Renal cortex interstitium (tissue), 11 donors: ENCODE data around the gene DNAJC30. TPM values are rescaled to one million over a fixed set of nuclear protein-coding genes. Genes with fewer than 3 reads are reported as not detected.
"Not testable (repeated sequence)": the region's sequence is repeated elsewhere in the genome, so short reads cannot be mapped to it uniquely, and the experiment has no call there.

Experiments
- DNase-seq, 11 donors: peaks; one replicate each; pipeline ENCODE4 v3.0.0-alpha.2; 2013; ENCODE audit warnings: low read depth in 9 of 11, low spot score in 4 of 11; ENCODE audit errors: extremely low read depth in 1 of 11
- polyA plus RNA-seq, 3 donors: library from polyadenylated mRNA; unstranded; fragments of 120-200 nt; gene quantifications; one replicate each; pipeline ENCODE4 v1.2.1, GENCODE V29; 2013; ENCODE audit not compliant: insufficient read length in 3 of 3

DNAJC30 gene
- polyA plus RNA-seq, 3 donors: 8.9 to 11.2 (median 10.9) TPM

DNA sequence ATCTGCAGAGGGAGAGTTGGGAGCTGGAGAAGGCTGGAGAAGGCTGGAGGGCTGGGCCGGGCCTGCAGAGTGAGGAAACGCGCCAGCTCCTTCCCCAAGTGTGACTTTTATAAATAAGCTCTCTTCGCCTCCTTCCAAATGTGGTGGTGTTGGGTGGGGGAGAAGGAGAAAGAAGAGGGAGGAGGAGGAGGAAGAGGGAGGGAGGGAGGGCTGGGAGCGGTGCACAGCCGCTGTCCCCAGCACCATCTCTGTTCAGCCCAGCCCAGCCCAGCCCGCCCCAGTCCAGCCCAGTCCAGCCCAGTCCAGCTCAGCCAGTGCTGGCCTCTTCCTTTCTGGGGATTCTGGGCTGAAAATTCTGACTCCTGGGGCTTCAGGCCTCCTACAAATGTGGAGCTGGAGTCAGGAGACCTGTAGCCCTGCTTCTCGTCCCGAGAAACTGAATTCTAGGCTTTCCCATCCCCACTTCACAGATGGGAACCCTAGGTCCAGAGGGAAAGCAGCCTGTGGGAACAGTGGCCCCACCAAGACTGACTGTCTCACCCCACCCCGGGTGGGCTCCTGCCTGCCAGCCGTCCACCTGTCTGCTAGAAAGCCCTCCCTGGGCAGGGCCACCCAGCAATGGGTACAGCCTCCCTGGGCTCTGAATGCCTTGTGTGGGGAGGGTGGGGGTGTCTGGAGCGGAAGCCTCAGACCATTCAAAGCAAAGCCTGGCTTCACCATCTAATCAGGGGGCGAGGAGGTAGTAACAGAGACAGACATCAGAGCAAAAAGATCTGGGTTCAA, 34.0 kb upstream of the DNAJC30 start:
- no peak for DNase-seq

DNA sequence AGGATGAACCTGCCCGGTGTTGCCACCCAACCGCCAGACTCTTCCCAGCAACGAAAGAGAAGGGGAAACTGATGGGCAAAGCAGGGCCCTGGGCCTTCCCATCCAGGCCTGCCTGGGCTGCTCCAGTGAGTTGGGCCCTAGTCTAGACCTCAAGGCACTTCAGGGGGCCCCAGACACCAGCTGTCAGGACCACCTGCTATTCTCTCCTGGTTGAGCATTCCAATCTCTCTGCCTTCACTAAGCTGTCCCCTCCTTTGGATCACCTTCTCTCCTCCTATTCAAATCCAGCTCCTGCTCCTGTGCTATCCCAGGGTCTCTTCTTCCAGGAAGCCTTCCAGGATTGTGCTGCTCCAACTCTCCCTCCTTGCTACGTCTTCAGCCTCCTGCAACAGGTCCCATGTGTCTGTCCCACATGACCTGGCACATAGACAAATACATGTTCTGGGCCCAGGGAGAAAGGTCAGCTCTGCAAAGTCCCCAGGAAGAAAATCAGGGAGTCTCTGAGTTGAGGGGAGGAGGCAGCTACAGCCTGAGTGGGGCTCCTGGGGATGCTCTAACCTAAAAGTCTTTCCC, 33.2 kb upstream of the DNAJC30 start:
- no peak for DNase-seq

DNA sequence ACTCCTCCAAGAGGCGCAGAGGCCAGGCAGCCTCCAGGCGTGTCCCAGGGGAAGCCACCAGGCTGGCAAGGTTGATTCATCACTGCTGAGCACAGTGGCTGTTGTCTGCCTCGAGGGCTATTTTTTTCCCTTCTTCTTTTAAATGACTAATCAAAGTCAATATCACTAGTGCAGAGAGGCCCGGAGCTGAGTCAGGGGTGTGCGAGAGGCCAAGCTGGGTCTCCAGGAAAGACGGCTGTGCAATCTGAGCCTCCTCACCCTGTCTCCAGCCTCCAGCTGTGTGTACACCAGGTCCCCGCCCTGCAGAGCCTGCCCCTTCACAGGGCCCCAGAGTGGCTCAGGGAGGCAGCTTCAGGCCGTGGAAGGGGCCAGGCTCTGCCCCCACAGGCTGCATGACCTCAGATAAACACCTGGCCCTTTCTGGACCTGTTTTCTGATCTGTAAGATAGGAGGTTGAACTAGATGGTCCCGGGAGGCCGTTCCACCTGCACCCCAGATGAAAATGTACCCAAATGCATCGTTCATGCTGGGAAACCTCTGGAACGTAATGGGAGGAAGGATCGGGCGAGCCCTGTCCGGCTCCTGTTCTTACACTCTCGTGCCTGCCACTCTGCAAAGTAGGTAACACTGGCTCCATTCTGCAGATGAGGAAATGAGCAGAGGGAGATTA, 32.5 kb upstream of the DNAJC30 start:
- DNase-seq: no peak

DNA sequence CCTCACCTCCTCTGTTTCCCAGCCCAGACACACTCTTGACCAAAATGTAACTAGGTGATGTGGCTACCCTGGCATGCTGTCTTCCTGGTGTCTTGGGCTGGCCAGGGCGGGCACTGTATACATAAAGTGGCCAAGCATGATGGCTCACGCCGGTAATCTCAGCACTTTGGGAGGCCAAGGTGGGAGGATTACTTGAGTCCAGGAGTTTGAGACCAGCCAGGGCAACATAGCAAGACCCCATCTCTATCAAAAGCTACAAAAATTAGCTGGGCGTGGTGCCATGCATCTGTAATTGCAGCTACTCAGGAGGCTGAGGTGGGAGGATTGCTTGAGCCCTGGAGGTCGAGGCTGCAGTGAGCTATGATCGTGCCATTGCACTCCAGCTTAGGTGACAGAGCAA, 30.1 kb upstream of the DNAJC30 start:
- not testable (repeated sequence) for DNase-seq

DNA sequence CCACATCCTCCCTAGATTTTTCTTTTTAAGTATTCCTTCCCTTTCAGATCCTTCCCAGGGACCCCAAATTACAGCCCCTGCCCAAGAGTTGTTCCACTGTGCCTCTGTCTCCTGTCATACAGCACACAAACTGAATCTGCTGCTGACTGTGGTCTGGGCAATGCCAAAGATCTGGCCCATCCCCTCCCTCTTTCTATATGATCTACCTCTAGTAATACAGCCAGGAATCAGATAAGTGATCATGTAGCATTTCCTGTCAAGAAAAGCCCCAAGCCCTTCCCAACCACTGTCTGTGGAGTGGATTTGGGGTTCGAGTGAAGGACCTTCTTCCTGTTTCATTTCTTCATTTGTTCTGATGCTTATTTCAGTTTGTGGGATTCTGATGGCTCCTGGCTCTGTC, 29.5 kb upstream of the DNAJC30 start:
- no peak for DNase-seq

DNA sequence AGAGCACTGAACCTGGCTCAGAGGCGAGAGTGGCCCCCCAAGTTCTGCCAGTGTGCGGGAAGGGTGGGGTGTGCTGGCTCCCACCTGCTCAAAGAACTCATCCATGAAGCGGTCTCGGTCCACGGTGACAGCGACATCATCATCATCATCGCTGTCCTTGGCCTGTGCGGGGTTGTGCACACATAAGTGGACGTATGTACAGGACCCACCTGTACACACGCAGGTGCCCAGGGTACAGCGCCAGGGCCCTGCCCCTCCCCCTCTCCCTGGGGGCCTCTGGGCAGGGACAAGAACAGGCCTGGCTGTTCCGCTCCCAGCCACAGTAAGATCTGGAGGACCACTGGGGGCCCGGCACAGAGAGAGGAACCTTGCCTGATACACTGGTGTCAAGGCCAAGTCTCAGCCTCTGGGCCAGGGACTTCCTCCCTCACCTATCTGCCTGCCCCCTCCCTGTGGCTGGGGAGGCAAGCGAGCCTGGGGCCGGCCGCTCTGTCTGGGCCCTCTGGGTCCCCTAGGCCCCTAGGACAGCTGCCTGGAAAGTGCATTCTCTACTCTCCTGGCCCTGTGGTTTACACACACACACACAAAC, 25.8 kb upstream of the DNAJC30 start:
- DNase-seq: no peak

DNA sequence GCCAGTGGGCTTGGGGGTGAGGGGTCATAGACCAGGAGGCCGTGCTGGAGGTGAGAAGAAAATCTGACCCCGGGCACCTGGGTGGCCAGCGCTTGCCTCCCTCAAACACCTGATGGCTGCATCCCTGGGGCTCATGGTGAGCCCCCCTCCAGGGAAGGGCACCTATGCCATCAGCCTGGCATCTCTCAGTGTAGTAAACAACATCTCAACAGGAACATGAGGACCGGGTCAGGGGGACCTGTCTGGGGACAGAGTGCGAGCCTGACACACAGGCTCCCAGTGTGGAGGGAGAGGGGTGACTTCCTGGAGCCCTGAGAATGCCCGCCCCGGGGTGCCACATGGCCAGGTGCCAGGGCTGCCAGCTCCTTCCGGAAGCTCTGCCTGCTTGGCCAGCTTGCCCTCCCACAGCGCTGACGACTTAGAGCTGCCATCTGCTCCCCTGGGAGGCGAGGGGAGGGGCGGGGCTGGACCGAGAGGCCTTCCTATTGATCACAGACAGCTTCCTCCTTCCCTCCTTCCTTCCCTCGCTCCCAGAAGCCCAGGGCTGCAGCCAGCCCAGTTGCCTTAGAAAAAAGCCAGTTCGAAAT, 23.9 kb upstream of the DNAJC30 start:
- DNase-seq: peak in 1 of 11 donors; percentile 34

DNA sequence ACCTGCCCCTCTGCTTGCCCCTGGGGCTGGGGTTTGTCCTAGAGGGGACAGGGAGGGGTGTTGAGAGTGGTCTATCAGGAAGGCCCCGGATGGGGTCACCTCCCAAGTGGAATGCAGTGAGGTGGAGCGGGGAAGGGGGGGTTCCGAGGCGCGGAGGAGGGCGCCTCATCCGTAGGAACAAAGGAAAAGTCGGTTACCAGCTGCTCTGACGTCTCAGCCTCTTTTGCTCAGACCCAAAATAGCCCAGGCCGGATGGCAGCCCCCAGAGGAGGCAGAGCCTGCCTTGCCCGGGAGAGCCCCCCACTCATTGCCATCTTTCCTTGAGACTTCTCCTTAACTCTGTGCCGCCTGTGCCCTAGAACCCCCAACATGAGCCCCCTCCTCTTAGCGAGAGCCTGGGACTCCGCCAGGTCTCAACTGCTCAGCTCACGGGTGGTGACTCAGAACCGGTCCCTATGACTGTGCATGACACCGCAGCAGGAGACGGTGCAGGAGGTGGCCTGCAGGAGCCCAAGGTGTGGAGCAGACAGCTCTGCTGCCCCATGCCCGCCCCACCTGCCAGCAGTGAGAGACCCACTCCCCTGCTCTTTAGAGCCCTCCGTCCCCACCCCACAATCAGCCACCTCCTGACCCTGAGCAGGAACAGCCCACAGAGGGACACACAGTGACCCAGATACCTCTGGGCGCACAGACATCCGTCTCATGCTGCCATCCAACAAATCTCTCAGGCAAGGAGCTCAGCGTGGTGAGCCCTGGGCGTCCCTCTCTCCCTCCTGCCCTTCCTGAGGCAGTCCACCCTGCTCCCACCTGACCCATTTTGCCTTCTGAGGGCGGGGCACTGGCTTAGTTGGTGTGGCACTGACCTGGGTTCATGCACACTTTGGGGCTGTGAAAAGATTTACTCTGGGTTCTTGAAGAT, 23.1 kb upstream of the DNAJC30 start:
- DNase-seq: no peak

DNA sequence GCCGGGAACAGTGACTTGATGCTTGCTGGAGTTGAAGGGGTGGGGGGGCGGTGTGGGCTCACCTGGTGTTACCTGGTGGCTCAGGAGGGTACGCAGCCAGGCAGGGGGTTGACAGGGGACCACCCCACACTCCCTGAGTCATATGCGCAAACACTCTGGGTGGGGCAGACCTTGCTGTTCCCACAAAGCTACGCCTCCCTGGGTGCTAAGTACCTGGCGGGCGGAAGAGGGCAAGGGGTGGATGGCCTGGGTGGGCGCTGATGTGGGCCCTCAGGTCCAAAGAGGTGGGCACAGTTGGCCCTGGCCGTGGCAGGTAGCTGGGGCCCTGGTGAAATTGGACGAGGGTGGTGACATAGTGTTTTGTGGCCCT, 22.3 kb upstream of the DNAJC30 start:
- DNase-seq: no peak

DNA sequence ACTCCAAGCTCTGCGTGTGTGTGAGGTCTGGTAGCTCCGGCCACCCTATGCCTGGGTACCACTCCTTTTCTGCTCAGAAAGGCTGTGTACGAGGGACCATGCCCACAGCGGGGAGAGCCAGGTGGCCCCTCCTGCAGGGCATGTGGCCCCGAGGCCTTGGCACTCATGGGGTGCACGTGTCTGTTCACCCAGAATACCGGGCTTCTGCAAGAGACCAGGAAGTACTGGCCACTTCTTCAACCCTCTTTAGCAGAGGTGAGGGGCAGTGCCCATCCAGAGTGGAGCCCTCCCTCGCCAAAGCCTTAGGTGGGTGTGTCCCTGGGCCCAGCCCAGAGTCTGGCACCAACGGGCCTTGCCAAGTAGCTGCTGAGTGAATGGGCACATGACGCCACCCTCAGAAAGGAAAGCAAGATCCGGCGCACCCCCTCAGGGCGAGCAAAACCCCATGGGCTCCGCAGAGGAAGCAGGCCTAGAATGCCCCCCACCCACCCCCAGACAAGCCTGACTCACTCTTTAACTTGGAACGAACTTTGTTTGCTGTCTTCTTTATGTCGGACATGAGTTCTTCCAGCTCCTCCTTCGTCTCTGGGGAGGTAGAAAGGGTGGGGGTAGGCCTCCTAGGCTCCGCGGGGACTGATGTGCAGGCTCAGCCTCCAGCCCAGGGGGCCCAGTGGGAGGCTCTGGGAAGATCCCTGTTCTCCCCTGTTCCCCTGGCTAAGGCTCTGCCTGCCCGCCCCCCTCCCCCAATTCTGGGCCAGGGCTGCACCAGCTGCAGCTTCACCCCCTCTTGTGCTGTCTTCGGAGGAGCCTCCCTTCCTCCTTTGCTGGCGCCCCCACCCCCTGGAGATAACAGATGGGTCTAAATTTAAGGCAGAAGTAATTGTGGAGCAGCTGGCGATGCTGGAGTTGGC, 21.6 kb upstream of the DNAJC30 start:
- DNase-seq: no peak

DNA sequence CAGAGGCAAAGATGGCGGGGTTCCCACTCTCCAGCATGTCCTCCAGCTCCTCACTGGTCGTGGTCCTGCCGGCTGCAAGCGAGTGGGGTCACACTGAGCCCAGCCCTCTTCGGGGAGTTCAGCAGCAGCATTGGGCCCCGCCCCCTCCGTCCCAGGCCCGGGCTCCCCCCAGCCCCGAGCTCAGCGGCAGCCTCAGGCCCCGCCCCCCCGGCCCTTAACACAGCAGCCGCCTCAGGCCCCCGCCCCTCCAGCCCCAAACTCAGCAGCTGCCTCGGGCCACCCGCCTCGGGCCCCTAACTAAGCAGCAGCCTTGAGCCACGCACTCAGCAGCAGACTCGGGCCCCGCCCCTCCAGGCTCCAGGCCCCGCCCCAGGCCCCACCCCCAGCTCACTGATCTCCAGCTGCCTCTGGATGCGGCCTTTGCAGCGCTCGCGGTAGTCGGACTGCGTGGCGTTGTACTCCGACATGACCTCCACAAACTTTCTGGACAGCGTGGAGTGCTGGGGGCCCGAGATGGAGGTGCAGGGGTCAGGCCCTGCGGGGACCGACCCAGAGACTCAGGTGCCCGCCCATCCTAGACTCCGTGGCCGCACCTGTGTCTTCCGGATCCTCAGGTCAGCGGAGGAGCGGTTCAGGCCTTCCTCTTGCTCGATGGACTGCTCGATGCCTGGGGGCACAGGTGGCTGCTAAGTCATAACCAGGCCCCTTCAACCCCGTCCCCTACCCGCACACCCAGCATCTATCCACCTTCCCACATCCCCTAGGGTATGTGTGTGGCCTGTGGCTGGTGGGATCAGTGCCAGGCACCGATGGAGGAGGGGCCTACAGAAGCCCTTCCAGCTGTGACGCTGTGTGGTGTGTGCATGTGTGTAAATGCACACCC, 20.7 kb upstream of the DNAJC30 start:
- peak in 8 of 11 donors; percentile 36 to 74 (median 59) for DNase-seq

DNA sequence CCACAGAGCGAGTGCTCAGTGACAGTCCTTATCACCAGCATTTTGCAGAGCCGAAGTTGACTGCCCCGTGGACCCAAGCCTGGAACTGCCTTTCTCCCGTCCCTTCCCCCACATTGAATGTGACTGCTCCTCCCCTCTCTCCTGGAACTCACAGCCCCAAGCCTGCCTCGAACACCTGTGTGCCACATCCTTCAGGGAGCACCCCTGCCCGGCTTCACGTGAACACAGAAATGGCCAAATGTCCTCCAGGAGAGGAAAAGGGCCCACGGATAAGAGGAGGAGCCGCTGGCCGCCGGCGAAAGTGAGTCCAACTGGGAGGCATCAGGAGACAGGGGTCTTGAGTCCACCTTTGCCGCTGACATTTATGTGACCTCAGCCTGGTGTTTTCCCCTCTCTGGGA, 20.0 kb upstream of the DNAJC30 start:
- no peak for DNase-seq

DNA sequence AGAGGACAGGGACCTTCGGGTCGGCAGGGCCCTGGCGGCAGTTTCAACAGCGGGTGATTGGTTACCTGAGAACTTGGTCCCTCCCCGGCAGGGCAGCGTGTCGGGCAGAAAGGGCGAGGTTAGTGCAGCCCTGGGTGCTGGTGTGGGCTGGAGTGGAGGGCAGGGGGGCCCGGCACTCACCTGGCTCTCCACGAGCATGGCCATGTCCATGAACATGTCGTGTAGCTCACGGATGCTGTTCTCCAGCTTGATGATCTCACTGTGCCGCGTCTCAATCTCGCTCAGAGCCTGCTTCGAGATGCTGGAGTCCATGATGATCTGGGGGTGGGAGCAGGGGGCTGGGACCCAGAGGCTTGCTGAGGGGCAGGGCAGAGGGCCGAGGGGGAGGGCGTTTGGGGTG, 19.4 kb upstream of the DNAJC30 start:
- DNase-seq: no peak

DNA sequence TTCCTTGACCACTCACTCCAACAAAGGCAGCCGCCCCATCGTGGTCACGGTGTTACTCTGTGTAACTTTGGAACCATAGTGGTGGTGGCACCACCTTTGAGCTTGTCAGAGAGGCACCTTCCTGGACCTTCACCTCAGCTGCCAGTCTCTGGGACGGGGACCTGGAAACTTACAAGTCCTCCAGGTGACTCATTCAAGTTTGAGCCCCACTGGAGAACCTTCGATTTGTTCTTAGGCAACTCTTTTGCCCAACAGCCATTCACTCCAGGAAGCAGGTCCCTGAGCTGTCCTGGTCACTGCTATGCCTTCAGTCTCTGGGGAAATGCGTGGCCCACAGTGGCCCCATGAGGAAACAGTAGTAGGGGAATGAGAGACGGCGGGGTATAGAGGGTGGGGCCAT, 19.0 kb upstream of the DNAJC30 start:
- no peak for DNase-seq

DNA sequence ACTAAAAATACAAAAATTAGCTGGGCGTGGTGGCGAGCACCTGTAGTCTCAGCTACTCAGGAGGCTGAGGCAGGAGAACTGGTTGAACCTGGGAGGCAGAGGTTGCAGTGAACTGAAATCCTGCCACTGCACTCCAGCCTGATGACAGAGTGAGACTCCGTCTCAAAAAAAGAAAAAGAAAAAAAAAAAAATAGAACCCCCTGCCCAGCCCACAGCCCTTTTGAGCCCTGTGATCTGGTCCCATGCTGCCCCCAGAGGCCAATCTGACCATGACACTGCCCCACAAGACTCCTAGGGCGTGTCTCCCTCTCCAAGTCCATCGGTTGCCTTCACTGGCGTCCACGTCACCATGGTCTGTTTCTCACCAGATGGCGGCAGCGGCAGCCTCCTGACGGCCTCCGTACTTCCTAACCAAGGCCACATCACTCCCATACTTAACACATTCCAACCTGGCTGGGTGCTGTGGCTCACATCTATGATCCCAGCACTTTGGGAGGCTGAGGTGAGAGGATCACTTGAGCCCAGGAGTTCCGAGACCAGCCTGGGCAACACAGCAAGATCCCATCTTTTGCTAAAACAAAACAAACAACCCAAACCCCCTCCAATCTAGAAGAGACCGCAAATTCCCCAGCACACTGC, 18.2 kb upstream of the DNAJC30 start:
- no peak for DNase-seq

DNA sequence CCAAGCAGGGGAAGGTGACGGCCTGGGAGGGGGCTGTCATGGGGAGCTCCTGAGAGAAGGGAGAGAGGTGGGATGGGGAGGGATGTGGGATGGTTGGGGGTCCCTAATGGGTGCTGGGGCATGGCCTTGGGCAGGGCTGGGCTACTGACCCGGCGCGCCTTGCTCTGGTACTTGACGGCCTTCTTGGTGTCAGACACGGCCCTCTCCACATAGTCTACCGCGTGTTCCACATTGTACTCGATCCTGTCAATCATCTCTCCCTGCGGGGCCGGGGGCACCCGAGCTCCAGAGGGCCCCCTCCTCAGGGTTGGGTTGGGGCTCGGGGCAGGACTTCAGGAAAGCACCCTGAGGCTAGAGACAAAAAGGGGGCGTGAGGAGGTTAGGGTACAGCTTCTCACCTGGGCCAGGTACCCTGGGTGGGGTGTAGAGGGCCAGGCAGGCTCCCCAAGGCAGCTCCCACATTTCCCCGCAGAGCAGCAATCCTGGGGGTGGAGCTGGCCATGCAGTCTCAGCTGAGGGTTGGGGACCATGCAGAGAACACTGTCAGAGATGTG, 17.4 kb upstream of the DNAJC30 start:
- DNase-seq: no peak
